WTC11 (cell line): ENCODE measurements around the gene DAPK1.

ENCODE experiments used
- CREM ChIP-seq: sonication (generic); formaldehyde crosslinking; IDR thresholded peaks from 2 replicates; pipeline ENCODE4 v1.8.1; 2022; ENCODE audit warnings: mild to moderate bottlenecking, missing genetic modification reagents, moderate library complexity
- JUN ChIP-seq: sonication (generic); formaldehyde crosslinking; IDR thresholded peaks from 2 replicates; pipeline ENCODE4 v1.8.0; 2023; ENCODE audit warnings: mild to moderate bottlenecking, missing genetic modification reagents
- TEAD4 ChIP-seq: sonication (generic); formaldehyde crosslinking; IDR thresholded peaks from 2 replicates; pipeline ENCODE4 v1.8.0; 2022; ENCODE audit warnings: mild to moderate bottlenecking, missing genetic modification reagents
- ZNF281 ChIP-seq: sonication (generic); formaldehyde crosslinking; IDR thresholded peaks from 2 replicates; pipeline ENCODE4 v1.8.0; 2023; ENCODE audit warnings: mild to moderate bottlenecking, missing genetic modification reagents
- TF ChIP-seq, protein P1 (sequence below): fragments of 200-600 bp; IDR thresholded peaks from 2 replicates; pipeline ENCODE4 v1.8.0; 2022; ENCODE audit warnings: antibody characterized with exemption

GRCh38 chr9:87739546-87739945, 241.9 kb downstream of the DAPK1 start:
- TF ChIP-seq, protein P1, sequence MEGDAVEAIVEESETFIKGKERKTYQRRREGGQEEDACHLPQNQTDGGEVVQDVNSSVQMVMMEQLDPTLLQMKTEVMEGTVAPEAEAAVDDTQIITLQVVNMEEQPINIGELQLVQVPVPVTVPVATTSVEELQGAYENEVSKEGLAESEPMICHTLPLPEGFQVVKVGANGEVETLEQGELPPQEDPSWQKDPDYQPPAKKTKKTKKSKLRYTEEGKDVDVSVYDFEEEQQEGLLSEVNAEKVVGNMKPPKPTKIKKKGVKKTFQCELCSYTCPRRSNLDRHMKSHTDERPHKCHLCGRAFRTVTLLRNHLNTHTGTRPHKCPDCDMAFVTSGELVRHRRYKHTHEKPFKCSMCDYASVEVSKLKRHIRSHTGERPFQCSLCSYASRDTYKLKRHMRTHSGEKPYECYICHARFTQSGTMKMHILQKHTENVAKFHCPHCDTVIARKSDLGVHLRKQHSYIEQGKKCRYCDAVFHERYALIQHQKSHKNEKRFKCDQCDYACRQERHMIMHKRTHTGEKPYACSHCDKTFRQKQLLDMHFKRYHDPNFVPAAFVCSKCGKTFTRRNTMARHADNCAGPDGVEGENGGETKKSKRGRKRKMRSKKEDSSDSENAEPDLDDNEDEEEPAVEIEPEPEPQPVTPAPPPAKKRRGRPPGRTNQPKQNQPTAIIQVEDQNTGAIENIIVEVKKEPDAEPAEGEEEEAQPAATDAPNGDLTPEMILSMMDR: no peak
- TF ChIP-seq ZNF281 (no peak), JUN (no peak), CREM (CRISPR knock-in tag) (no peak), TEAD4 (no peak)
